HepG2 (cell line): ENCODE results near the gene HDGFL2. TPM values are rescaled to one million over a fixed set of nuclear protein-coding genes. Genes with fewer than 3 reads are reported as not detected.

ENCODE experiments used
- CEBPB ChIP-seq: IDR thresholded peaks from 2 replicates; pipeline ENCODE4 v1.6.1; 2011; ENCODE audit warnings: low read depth, low read length, improper control_type of control experiment, borderline replicate concordance
- FOXC1 ChIP-seq: sonication (generic); formaldehyde crosslinking; IDR thresholded peaks from 2 replicates; pipeline ENCODE4 v1.8.0; 2022; ENCODE audit warnings: mild to moderate bottlenecking, missing genetic modification reagents, borderline replicate concordance
- PTBP1 ChIP-seq: fragments of 200-400 bp; formaldehyde crosslinking; IDR thresholded peaks from 2 replicates; pipeline ENCODE4 v1.6.1; 2018; ENCODE audit warnings: low read length, low read depth; ENCODE audit not compliant: poor library complexity, severe bottlenecking
- RFXANK ChIP-seq: IDR thresholded peaks from 2 replicates; pipeline ENCODE4 v1.6.1; 2016
- ZNF282 ChIP-seq: fragments of 450-650 bp; IDR thresholded peaks from 2 replicates; pipeline ENCODE4 v1.6.1; 2018; ENCODE audit not compliant: partially characterized antibody
- ZNF749 ChIP-seq: sonication (generic); formaldehyde crosslinking; IDR thresholded peaks from 2 replicates; pipeline ENCODE4 v1.8.0; 2022; ENCODE audit warnings: mild to moderate bottlenecking, missing genetic modification reagents, moderate library complexity, borderline replicate concordance
- polyA plus RNA-seq, 8 experiments: library from polyadenylated mRNA; depleted of rRNA in 3 of 8; stranded (reverse) in 7 of 8; unstranded in 1 of 8; fragments of >200 nt; fragmentation: Illumina TruSeq in 4 of 8; extraction: Trizol in 4 of 8; gene quantifications; 2 replicates each; pipeline versions ENCODE4 v1.2.1 to v1.2.3, GENCODE V29; 2011 to 2016; ENCODE audit warnings: low read depth in 4 of 8, missing spikeins in 1 of 8, mixed read lengths in 1 of 8; ENCODE audit not compliant: insufficient read depth in 1 of 8
- total RNA-seq, 5 experiments: library from RNA; depleted of rRNA; stranded (reverse); fragments of >200 nt; fragmentation: Illumina TruSeq; extraction: Trizol; gene quantifications; 2 replicates each; pipeline ENCODE4 v1.2.3, GENCODE V29; 2016; ENCODE audit warnings: low read depth in 1 of 5
- TF ChIP-seq, protein P1 (sequence below): sonication (generic); formaldehyde crosslinking; conservative IDR thresholded peaks from 2 replicates; pipeline ENCODE4 v1.8.0; 2022; ENCODE audit warnings: missing genetic modification reagents
- TF ChIP-seq, protein P2 (sequence below): sonication (generic); formaldehyde crosslinking; IDR thresholded peaks from 2 replicates; pipeline ENCODE4 v1.4.0; 2020; ENCODE audit warnings: mild to moderate bottlenecking, missing genetic modification reagents
- TF ChIP-seq, protein P3 (sequence below): sonication (generic); formaldehyde crosslinking; IDR thresholded peaks from 2 replicates; pipeline ENCODE4 v1.4.0; 2020; ENCODE audit warnings: missing genetic modification reagents
- TF ChIP-seq, protein P4 (sequence below): sonication (generic); formaldehyde crosslinking; IDR thresholded peaks from 2 replicates; pipeline ENCODE4 v1.8.1; 2023; ENCODE audit warnings: mild to moderate bottlenecking, missing genetic modification reagents, borderline replicate concordance

HDGFL2 gene
- total and polyA plus RNA-seq, 2 of the 13 experiments (the other 11 are each of a cell fraction or from before 2014, with no cell fraction given): 20.0 to 51.1 TPM

DNA sequence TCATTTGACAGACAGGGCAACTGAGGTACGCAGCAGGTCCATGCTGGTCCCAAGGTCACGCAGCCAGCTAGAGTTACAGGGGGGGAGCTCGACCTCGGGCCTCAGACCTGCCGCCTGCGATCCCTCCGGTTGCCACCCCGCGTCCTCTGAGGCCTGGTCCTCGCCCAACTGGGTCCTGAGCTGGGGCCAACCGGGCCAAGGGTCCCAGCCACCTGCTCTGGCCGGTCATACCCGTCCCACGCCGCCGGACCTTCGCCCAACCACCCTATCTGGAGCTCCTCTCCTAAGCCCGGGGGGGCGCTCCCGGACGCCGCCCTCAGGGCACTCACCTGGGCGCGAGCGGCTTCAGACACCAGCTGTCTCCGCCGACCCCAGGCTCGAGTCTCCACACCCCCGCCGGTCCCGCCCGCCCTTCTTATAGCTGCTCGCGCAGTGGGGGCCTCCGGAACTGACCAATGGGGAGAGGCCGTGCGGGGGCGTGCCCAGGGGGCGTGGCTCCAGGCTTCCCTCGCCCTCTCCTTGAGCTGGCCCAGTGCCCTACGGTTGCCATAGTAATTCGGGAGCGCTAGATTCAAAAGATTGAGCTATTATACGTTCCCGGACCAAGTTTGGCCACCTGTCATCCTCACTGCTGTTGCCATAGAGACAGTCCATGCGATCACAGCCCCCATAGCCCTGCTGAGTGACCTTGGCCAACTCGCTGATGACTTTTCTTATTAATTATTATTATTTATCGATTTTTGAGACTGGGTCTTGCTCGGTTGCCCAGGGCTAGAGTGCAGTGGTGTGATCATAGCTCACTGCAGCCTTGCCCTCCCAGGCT lies 63.0 kb downstream of the HDGFL2 start, which contains the start of gene PLIN5 (continued):
- TF ChIP-seq, protein P1, sequence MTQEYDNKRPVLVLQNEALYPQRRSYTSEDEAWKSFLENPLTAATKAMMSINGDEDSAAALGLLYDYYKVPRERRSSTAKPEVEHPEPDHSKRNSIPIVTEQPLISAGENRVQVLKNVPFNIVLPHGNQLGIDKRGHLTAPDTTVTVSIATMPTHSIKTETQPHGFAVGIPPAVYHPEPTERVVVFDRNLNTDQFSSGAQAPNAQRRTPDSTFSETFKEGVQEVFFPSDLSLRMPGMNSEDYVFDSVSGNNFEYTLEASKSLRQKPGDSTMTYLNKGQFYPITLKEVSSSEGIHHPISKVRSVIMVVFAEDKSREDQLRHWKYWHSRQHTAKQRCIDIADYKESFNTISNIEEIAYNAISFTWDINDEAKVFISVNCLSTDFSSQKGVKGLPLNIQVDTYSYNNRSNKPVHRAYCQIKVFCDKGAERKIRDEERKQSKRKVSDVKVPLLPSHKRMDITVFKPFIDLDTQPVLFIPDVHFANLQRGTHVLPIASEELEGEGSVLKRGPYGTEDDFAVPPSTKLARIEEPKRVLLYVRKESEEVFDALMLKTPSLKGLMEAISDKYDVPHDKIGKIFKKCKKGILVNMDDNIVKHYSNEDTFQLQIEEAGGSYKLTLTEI (CRISPR knock-in tag): no peak
- no peak for TF ChIP-seq PTBP1
- TF ChIP-seq RFXANK: no peak
- TF ChIP-seq FOXC1: no peak
- TF ChIP-seq, protein P2, sequence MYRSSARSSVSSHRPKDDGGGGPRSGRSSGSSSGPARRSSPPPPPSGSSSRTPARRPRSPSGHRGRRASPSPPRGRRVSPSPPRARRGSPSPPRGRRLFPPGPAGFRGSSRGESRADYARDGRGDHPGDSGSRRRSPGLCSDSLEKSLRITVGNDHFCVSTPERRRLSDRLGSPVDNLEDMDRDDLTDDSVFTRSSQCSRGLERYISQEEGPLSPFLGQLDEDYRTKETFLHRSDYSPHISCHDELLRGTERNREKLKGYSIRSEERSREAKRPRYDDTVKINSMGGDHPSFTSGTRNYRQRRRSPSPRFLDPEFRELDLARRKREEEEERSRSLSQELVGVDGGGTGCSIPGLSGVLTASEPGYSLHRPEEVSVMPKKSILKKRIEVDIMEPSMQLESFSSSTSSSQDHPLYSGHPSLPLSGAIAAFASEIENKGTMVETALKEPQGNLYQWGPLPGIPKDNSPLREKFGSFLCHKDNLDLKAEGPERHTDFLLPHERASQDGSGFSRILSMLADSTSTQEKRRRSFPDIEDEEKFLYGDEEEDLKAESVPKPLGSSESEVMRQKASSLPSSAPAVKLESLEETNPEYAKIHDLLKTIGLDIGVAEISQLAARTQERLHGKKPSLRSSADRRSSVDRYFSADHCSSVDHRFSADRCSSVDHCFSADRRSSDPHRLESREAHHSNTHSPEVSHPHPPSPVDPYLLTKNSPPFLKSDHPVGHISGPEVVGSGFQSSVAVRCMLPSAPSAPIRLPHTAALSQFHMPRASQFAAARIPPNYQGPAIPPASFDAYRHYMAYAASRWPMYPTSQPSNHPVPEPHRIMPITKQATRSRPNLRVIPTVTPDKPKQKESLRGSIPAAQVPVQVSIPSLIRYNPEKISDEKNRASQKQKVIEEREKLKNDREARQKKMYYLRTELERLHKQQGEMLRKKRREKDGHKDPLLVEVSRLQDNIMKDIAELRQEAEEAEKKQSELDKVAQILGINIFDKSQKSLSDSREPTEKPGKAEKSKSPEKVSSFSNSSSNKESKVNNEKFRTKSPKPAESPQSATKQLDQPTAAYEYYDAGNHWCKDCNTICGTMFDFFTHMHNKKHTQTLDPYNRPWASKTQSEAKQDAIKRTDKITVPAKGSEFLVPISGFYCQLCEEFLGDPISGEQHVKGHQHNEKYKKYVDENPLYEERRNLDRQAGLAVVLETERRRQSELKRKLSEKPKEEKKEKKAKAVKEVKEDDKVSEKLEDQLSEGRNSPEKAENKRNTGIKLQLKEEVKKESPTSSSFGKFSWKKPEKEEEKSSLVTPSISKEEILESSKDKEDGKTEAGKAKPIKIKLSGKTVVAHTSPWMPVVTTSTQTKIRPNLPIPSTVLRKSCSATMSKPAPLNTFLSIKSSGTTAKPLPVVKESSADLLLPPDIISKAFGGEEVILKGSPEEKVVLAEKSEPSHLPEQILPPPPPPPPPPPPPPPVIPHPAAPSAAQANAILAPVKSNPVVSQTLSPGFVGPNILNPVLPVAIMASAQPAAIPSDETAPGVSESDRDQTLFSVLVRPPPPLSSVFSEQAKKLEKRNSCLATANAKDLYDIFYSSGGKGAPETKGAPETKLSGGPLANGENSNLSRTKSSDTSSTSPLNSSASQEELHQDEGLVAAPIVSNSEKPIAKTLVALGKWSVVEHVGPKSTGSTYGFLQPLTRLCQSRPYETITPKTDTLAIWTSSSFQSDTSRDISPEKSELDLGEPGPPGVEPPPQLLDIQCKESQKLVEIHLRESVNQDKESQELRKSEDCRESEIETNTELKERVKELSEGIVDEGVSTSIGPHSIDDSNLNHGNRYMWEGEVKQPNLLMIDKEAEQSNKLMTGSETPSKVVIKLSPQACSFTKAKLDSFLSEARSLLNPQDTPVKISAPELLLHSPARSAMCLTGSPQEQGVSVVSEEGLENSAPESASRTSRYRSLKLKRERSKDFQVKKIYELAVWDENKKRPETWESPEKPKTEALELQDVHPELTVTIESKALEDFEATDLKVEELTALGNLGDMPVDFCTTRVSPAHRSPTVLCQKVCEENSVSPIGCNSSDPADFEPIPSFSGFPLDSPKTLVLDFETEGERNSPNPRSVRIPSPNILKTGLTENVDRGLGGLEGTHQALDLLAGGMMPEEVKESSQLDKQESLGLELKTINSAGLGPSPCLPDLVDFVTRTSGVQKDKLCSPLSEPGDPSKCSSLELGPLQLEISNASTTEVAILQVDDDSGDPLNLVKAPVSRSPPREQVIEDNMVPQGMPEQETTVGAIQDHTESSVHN (CRISPR knock-in tag): no peak
- TF ChIP-seq, protein P3, sequence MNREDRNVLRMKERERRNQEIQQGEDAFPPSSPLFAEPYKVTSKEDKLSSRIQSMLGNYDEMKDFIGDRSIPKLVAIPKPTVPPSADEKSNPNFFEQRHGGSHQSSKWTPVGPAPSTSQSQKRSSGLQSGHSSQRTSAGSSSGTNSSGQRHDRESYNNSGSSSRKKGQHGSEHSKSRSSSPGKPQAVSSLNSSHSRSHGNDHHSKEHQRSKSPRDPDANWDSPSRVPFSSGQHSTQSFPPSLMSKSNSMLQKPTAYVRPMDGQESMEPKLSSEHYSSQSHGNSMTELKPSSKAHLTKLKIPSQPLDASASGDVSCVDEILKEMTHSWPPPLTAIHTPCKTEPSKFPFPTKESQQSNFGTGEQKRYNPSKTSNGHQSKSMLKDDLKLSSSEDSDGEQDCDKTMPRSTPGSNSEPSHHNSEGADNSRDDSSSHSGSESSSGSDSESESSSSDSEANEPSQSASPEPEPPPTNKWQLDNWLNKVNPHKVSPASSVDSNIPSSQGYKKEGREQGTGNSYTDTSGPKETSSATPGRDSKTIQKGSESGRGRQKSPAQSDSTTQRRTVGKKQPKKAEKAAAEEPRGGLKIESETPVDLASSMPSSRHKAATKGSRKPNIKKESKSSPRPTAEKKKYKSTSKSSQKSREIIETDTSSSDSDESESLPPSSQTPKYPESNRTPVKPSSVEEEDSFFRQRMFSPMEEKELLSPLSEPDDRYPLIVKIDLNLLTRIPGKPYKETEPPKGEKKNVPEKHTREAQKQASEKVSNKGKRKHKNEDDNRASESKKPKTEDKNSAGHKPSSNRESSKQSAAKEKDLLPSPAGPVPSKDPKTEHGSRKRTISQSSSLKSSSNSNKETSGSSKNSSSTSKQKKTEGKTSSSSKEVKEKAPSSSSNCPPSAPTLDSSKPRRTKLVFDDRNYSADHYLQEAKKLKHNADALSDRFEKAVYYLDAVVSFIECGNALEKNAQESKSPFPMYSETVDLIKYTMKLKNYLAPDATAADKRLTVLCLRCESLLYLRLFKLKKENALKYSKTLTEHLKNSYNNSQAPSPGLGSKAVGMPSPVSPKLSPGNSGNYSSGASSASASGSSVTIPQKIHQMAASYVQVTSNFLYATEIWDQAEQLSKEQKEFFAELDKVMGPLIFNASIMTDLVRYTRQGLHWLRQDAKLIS: no peak
- no peak for TF ChIP-seq CEBPB
- TF ChIP-seq, protein P4, sequence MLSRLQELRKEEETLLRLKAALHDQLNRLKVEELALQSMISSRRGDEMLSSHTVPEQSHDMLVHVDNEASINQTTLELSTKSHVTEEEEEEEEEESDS: no peak
- TF ChIP-seq ZNF282: no peak
- TF ChIP-seq ZNF749: no peak
